Liver (tissue), 9 donors: ENCODE results near the gene BID. TPM values are rescaled to one million over a fixed set of nuclear protein-coding genes. Genes with fewer than 3 reads are reported as not detected.

Experiments
- DNase-seq: peaks from one replicate; pipeline ENCODE4 v3.0.0-alpha.2; 2017; ENCODE audit warnings: low spot score
- H3K27ac ChIP-seq, 2 donors: one replicate each; pipeline ENCODE4 v1.7.0; 2013; ENCODE audit warnings: inconsistent platforms in 2 of 2, low read length in 2 of 2, control low read depth in 1 of 2, low read depth in 1 of 2, mild to moderate bottlenecking in 1 of 2
- H3K27me3 ChIP-seq, 4 donors: one replicate each; pipeline versions ENCODE4 v1.6.1 to v1.7.0; 2013; ENCODE audit warnings: low read length in 3 of 4, inconsistent platforms in 1 of 4, mild to moderate bottlenecking in 1 of 4, moderate library complexity in 1 of 4; ENCODE audit not compliant: control insufficient read depth in 4 of 4, insufficient read depth in 4 of 4
- H3K36me3 ChIP-seq, 4 donors: one replicate each; pipeline versions ENCODE4 v1.6.1 to v1.7.0; 2013; ENCODE audit warnings: low read length in 3 of 4, mild to moderate bottlenecking in 3 of 4, low read depth in 1 of 4, moderate library complexity in 1 of 4; ENCODE audit not compliant: control insufficient read depth in 4 of 4, insufficient read depth in 3 of 4
- H3K4me1 ChIP-seq, 4 donors: one replicate each; pipeline versions ENCODE4 v1.6.1 to v1.7.0; 2013; ENCODE audit warnings: low read length in 3 of 4, mild to moderate bottlenecking in 3 of 4, moderate library complexity in 1 of 4; ENCODE audit not compliant: control insufficient read depth in 4 of 4, insufficient read depth in 4 of 4
- H3K4me3 ChIP-seq, 3 donors: one replicate each; pipeline versions ENCODE4 v1.6.1 to v1.7.0; 2013; ENCODE audit warnings: low read length in 3 of 3, control low read depth in 1 of 3, low read depth in 1 of 3, mild to moderate bottlenecking in 1 of 3
- H3K9ac ChIP-seq, 2 donors: one replicate each; pipeline ENCODE4 v1.7.0; 2013; ENCODE audit warnings: low read length in 2 of 2, mild to moderate bottlenecking in 2 of 2, moderate library complexity in 2 of 2, control low read depth in 1 of 2, low read depth in 1 of 2
- H3K9me3 ChIP-seq, 4 donors: one replicate each; pipeline versions ENCODE4 v1.6.1 to v1.7.0; 2013; ENCODE audit warnings: low read length in 3 of 4; ENCODE audit not compliant: control insufficient read depth in 4 of 4
- ATF3 ChIP-seq: IDR thresholded peaks from 2 replicates; pipeline ENCODE4 v1.6.1; 2016; ENCODE audit warnings: antibody characterized with exemption
- CTCF ChIP-seq: fragments of 150-350 bp; IDR thresholded peaks from 2 replicates; pipeline ENCODE4 v1.5.1; 2017; ENCODE audit warnings: improper control_type of control experiment, low read depth, low read length; ENCODE audit not compliant: missing input control
- EGR1 ChIP-seq, 2 donors: IDR thresholded peaks; 2 replicates each; pipeline ENCODE4 v1.6.1; 2016 to 2018; ENCODE audit warnings: antibody characterized with exemption in 2 of 2, low read depth in 2 of 2
- FOXA1 ChIP-seq: IDR thresholded peaks from 2 replicates; pipeline ENCODE4 v1.6.1; 2016; ENCODE audit warnings: antibody characterized with exemption
- FOXA2 ChIP-seq: IDR thresholded peaks from 2 replicates; pipeline ENCODE4 v1.6.1; 2016; ENCODE audit warnings: antibody characterized with exemption
- GABPA ChIP-seq, 2 donors: IDR thresholded peaks in 1 of 2; conservative IDR thresholded peaks in 1 of 2; 2 replicates each; pipeline ENCODE4 v1.6.1; 2016; ENCODE audit warnings: antibody characterized with exemption in 2 of 2, mild to moderate bottlenecking in 1 of 2, moderate library complexity in 1 of 2
- HNF4A ChIP-seq, 2 donors: conservative IDR thresholded peaks; 2 replicates each; pipeline ENCODE4 v1.6.1; 2016; ENCODE audit warnings: antibody characterized with exemption in 2 of 2, mild to moderate bottlenecking in 2 of 2
- HNF4G ChIP-seq: IDR thresholded peaks from 2 replicates; pipeline ENCODE4 v1.6.1; 2016; ENCODE audit warnings: antibody characterized with exemption
- JUND ChIP-seq, 2 donors: IDR thresholded peaks; 2 replicates each; pipeline ENCODE4 v1.6.1; 2016; ENCODE audit warnings: antibody characterized with exemption in 2 of 2
- MAX ChIP-seq: IDR thresholded peaks from 2 replicates; pipeline ENCODE4 v1.6.1; 2016; ENCODE audit warnings: antibody characterized with exemption
- NR2F2 ChIP-seq: IDR thresholded peaks from 2 replicates; pipeline ENCODE4 v1.6.1; 2016; ENCODE audit warnings: antibody characterized with exemption
- RAD21 ChIP-seq, 2 donors: IDR thresholded peaks; 2 replicates each; pipeline ENCODE4 v1.6.1; 2016; ENCODE audit warnings: antibody characterized with exemption in 2 of 2, mild to moderate bottlenecking in 2 of 2
- REST ChIP-seq: IDR thresholded peaks from 2 replicates; pipeline ENCODE4 v1.6.1; 2016; ENCODE audit warnings: antibody characterized with exemption, mild to moderate bottlenecking
- RXRA ChIP-seq, 2 donors: IDR thresholded peaks; 2 replicates each; pipeline ENCODE4 v1.6.1; 2017 to 2018; ENCODE audit warnings: antibody characterized with exemption in 2 of 2, mild to moderate bottlenecking in 1 of 2
- SP1 ChIP-seq: IDR thresholded peaks from 2 replicates; pipeline ENCODE4 v1.6.1; 2018; ENCODE audit warnings: antibody characterized with exemption, mild to moderate bottlenecking
- TAF1 ChIP-seq: conservative IDR thresholded peaks from 2 replicates; pipeline ENCODE4 v1.6.1; 2016; ENCODE audit warnings: antibody characterized with exemption, mild to moderate bottlenecking
- YY1 ChIP-seq: IDR thresholded peaks from 2 replicates; pipeline ENCODE4 v1.6.1; 2016; ENCODE audit warnings: antibody characterized with exemption, mild to moderate bottlenecking
- ZBTB33 ChIP-seq: IDR thresholded peaks from 2 replicates; pipeline ENCODE4 v1.6.1; 2016; ENCODE audit warnings: antibody characterized with exemption
- WGBS: extraction: QIAGEN DNeasy Blood & Tissue Kit; methylation state at CpG from one replicate; pipeline ENCODE4 v1.1.7; 2013; 5-methylcytosine and 5-hydroxymethylcytosine counted together
- polyA plus RNA-seq, 2 donors: library from polyadenylated mRNA; stranded (reverse) in 1 of 2; unstranded in 1 of 2; fragments of 200-250 nt in 1 of 2; fragments of >200 nt in 1 of 2; fragmentation: Nextera tagmentation in 1 of 2; extraction: Ambion mirVana in 1 of 2; gene quantifications; one replicate each; pipeline versions ENCODE4 v1.2.1 to v1.2.3, GENCODE V29; 2013 to 2015
- total RNA-seq, 2 donors: library from RNA; depleted of rRNA; stranded (reverse); fragments of >200 nt; gene quantifications; one replicate each; pipeline ENCODE4 v1.2.3, GENCODE V29; 2014
- donor health status: healthy.
- donor health status: healthy.
- donor health status: healthy.
- donor health status: healthy.
- donor health status: healthy.

The BID gene
- total and polyA plus RNA-seq, 4 donors = 28.7 to 66.9 (median 52.6) TPM

GRCh38 chr22:17712441-17712840 lies 61.8 kb downstream of the BID start (continued):
- TF ChIP-seq ZBTB33 (no peak), RAD21 (IDR thresholded peaks at IDR 0.05) (no peak), NR2F2 (no peak), YY1 (no peak), ATF3 (no peak)

GRCh38 chr22:17710023-17710422 lies 64.2 kb downstream of the BID start:
- Histone ChIP-seq H3K9me3 (no peaks in the 10 kb centered on the region), H3K36me3 (peaks cover 0 to 2% (median 0%) of the 10 kb centered on the region in 4 donors), H3K4me1 (peaks cover 2 to 18% (median 5%) of the 10 kb centered on the region in 4 donors), H3K9ac (no peak overlapping the region), H3K4me3 (no peak overlapping the region), H3K27me3 (no peaks in the 10 kb centered on the region), H3K27ac (no peak overlapping the region)
- WGBS = 98% methylated on average over 5 of the region's 5 CpGs
- no peak for TF ChIP-seq ZBTB33
- no peak for TF ChIP-seq REST
- no peak for TF ChIP-seq ATF3
- no peak for TF ChIP-seq JUND (IDR thresholded peaks at IDR 0.05)
- TF ChIP-seq SP1 = no peak
- TF ChIP-seq HNF4G = no peak
- TF ChIP-seq MAX = no peak
- no peak for TF ChIP-seq NR2F2
- TF ChIP-seq HNF4A (conservative IDR thresholded peaks at IDR 0.05) = no peak
- TF ChIP-seq TAF1 = no peak
- no peak for TF ChIP-seq YY1
- TF ChIP-seq CTCF = no peak
- no peak for TF ChIP-seq GABPA (IDR thresholded peaks at IDR 0.05 in 1 of 2, conservative IDR thresholded peaks at IDR 0.05 in 1 of 2)
- no peak for TF ChIP-seq RXRA (IDR thresholded peaks at IDR 0.05)
- no peak for TF ChIP-seq FOXA2
- TF ChIP-seq EGR1 (IDR thresholded peaks at IDR 0.05; ENCODE audit: low read depth in 2 of 2) = no peak
- TF ChIP-seq RAD21 (IDR thresholded peaks at IDR 0.05) = no peak
- TF ChIP-seq FOXA1 = no peak
- no peak for DNase-seq
